HepG2 (cell line): ENCODE data around the gene ATP2C2. TPM values are rescaled to one million over a fixed set of nuclear protein-coding genes. Genes with fewer than 3 reads are reported as not detected.
A peak's percentile ranks its signal among the peaks of the same experiment; 100 is the strongest.
"Not testable (repeated sequence)": the region's sequence is repeated elsewhere in the genome, so short reads cannot be mapped to it uniquely, and the experiment has no call there.

Source experiments
- ATAC-seq: fragments of 200-7000 bp; cut with Tn5 transposase; 3 replicates; pipeline ENCODE4 v1.9.1; 2020; ENCODE audit warnings: mild to moderate bottlenecking, moderate library complexity
- BruUV-seq: library from RNA; stranded (reverse); fragments of 400-500 nt; replicated peaks from 2 replicates; lab custom pipeline; 2021; lab: Mats Ljungman, UMichigan
- CTCF ChIA-PET: fragments of 300-600 bp; formaldehyde crosslinking; extraction: SDS; loops from one replicate; lab custom pipeline; 2021; ENCODE audit warnings: low total read pairs, inconsistent platforms, low intra/inter-chr PET ratio; lab: Yijun Ruan, JAX
- POLR2A ChIA-PET: fragments of 350-600 bp; sonication (Branson Sonifier 250); formaldehyde crosslinking; loops from one replicate; lab custom pipeline; 2020; ENCODE audit warnings: antibody characterized with exemption, inconsistent platforms; lab: Yijun Ruan, JAX
- DNase-seq: peaks from one replicate; pipeline ENCODE4 v3.0.0-alpha.2; 2015; ENCODE audit warnings: low spot score
- FAIRE-seq: peaks from 3 replicates; lab custom pipeline; 2011; peaks lifted over from hg19 to GRCh38; lab: Jason Lieb, UNC
- H2AFZ ChIP-seq: one replicate; pipeline ENCODE4 v1.6.1; 2011; ENCODE audit warnings: low read length, inconsistent platforms
- H3K27ac ChIP-seq: fragments of 300-600 bp; 3 replicates; pipeline ENCODE4 v1.8.0; 2011; ENCODE audit warnings: mixed run types, mild to moderate bottlenecking, mixed read lengths, low read length, inconsistent platforms; ENCODE audit not compliant: insufficient read depth; ENCODE audit errors: extremely low read length
- H3K27me3 ChIP-seq, 2 experiments: fragments of 200-600 bp in 1 of 2; 2 replicates in 1 of 2; 3 replicates in 1 of 2; pipeline versions ENCODE4 v1.6.0 to v1.8.0; 2011; ENCODE audit warnings: low read length in 2 of 2, mild to moderate bottlenecking in 2 of 2, moderate library complexity in 2 of 2, inconsistent platforms in 1 of 2; ENCODE audit not compliant: insufficient read depth in 2 of 2, control insufficient read depth in 1 of 2
- H3K36me3 ChIP-seq, 2 experiments: fragments of 200-600 bp in 1 of 2; replicated peaks in 1 of 2; 2 replicates in 1 of 2; 3 replicates in 1 of 2; pipeline versions ENCODE4 v1.5.1 to v1.8.0; 2011; ENCODE audit warnings: low read length in 2 of 2, inconsistent platforms in 1 of 2; ENCODE audit not compliant: insufficient read depth in 2 of 2, control insufficient read depth in 1 of 2
- H3K4me1 ChIP-seq: 2 replicates; pipeline ENCODE4 v1.5.1; 2012; ENCODE audit warnings: low read length, inconsistent platforms; ENCODE audit not compliant: insufficient read depth
- H3K4me2 ChIP-seq: 2 replicates; pipeline ENCODE4 v1.6.0; 2011; ENCODE audit warnings: low read depth, low read length, inconsistent platforms
- H3K4me3 ChIP-seq, 3 experiments: fragments of 200-600 bp in 1 of 3; sonication (generic), shearing (Covaris generic) in 1 of 3; replicated peaks in 1 of 3; 2 replicates each; pipeline ENCODE4 v1.5.1; 2011 to 2016; ENCODE audit warnings: low read length in 3 of 3, inconsistent platforms in 2 of 3, low read depth in 2 of 3, mild to moderate bottlenecking in 2 of 3, control low read depth in 1 of 3, mixed read lengths in 1 of 3; ENCODE audit not compliant: insufficient read depth in 1 of 3
- H3K79me2 ChIP-seq: one replicate; pipeline ENCODE4 v1.6.1; 2011; ENCODE audit warnings: low read length, inconsistent platforms; ENCODE audit not compliant: insufficient read depth
- H3K9ac ChIP-seq: 2 replicates; pipeline ENCODE4 v1.6.0; 2011; ENCODE audit warnings: mild to moderate bottlenecking, low read depth, low read length, inconsistent platforms; ENCODE audit not compliant: insufficient read depth
- H3K9me3 ChIP-seq: 2 replicates; pipeline ENCODE4 v1.5.1; 2012; ENCODE audit warnings: mild to moderate bottlenecking, low read length
- H4K20me1 ChIP-seq: 2 replicates; pipeline ENCODE4 v1.6.0; 2011; ENCODE audit warnings: inconsistent platforms, mild to moderate bottlenecking, low read length, moderate library complexity; ENCODE audit not compliant: insufficient read depth
- FUBP1 ChIP-seq: sonication (generic); formaldehyde crosslinking; IDR thresholded peaks from 2 replicates; pipeline ENCODE4 v1.5.1; 2020; ENCODE audit warnings: missing genetic modification reagents, mild to moderate bottlenecking, borderline replicate concordance
- LRRFIP1 ChIP-seq: sonication (generic); formaldehyde crosslinking; conservative IDR thresholded peaks from 2 replicates; pipeline ENCODE4 v1.4.0; 2020; ENCODE audit warnings: missing genetic modification reagents
- MAFF ChIP-seq: IDR thresholded peaks from 2 replicates; pipeline ENCODE4 v1.6.1; 2011; ENCODE audit warnings: low read depth, low read length, improper control_type of control experiment
- MAFK ChIP-seq, 2 experiments: IDR thresholded peaks in 1 of 2; conservative IDR thresholded peaks in 1 of 2; 2 replicates each; pipeline ENCODE4 v1.6.1; 2011; ENCODE audit warnings: improper control_type of control experiment in 2 of 2, low read length in 2 of 2
- WGBS: methylation state at CpG from one replicate; pipeline ENCODE4 v1.1.6; 2017; ENCODE audit warnings: low lambda C conversion rate; 5-methylcytosine and 5-hydroxymethylcytosine counted together
- in situ Hi-C: cut with HindIII; loops from 2 replicates; pipeline ENCODE4 v1.10.0; 2017; ENCODE audit warnings: low pct_unique_long_range_greater_than_20kb; ENCODE audit not compliant: extremely low pct_ligation_motif_present
- intact Hi-C: fragments of 100-400 bp; cut with micrococcal nuclease; formaldehyde crosslinking; loops from one replicate; pipeline ENCODE4 v1.10.0; 2022; ENCODE audit not compliant: unreplicated experiment
- polyA plus RNA-seq, 8 experiments: library from polyadenylated mRNA; depleted of rRNA in 3 of 8; stranded (reverse) in 7 of 8; unstranded in 1 of 8; fragments of >200 nt; fragmentation: Illumina TruSeq in 4 of 8; extraction: Trizol in 4 of 8; gene quantifications; 2 replicates each; pipeline versions ENCODE4 v1.2.1 to v1.2.3, GENCODE V29; 2011 to 2016; ENCODE audit warnings: low read depth in 4 of 8, missing spikeins in 1 of 8, mixed read lengths in 1 of 8; ENCODE audit not compliant: insufficient read depth in 1 of 8
- total RNA-seq, 5 experiments: library from RNA; depleted of rRNA; stranded (reverse); fragments of >200 nt; fragmentation: Illumina TruSeq; extraction: Trizol; gene quantifications; 2 replicates each; pipeline ENCODE4 v1.2.3, GENCODE V29; 2016; ENCODE audit warnings: low read depth in 1 of 5

ATP2C2 gene
- total and polyA plus RNA-seq, 2 of the 13 experiments (the other 11 are each of a cell fraction or from before 2014, with no cell fraction given): 0.07 TPM; not detected in 1

GRCh38 chr16:84399912-84400311 is 31.6 kb downstream of the ATP2C2 start:
- H3K27ac ChIP-seq, H3K4me2 ChIP-seq, H4K20me1 ChIP-seq, H3K27me3 ChIP-seq, intact Hi-C loops, H3K36me3 ChIP-seq, POLR2A ChIA-PET, ATAC-seq, H2AFZ ChIP-seq, DNase-seq, CTCF ChIA-PET, FAIRE-seq, H3K4me1 ChIP-seq, BruUV-seq, H3K4me3 ChIP-seq, H3K9me3 ChIP-seq, in situ Hi-C loops, H3K9ac ChIP-seq, H3K79me2 ChIP-seq: not testable (repeated sequence)
- 48% methylated on average over 2 of the region's 2 CpGs for WGBS

DNA sequence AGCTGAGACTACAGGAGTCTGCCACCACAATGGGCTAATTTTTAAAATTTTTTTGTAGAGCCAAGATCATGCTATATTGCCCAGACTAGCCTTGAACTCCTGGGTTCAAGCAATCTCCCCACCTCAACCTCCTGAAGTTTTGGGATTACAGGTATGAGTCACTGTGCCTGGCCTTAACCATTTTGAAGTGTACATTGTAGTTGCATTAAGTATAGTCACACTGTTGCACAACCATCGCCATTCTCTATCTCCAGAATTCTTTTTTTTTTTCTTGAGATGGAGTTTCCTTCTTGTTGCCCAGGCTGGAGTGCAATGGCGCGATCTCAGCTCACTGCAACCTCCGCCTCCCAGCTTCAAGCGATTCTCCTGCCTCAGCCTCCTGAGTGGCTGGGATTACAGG is 35.1 kb downstream of the ATP2C2 start:
- 67% methylated on average over 5 of the region's 5 CpGs for WGBS
- POLR2A ChIA-PET: not testable (repeated sequence)

GRCh38 chr16:84404324-84404723 is 36.0 kb downstream of the ATP2C2 start:
- Histone ChIP-seq H3K9ac (no peak overlapping the region), H3K4me1 (peaks cover 14% of the 10 kb centered on the region), H3K4me3 (no peak overlapping the region), H3K79me2 (no peaks in the 10 kb centered on the region), H3K4me2 (no peak overlapping the region), H4K20me1 (no peaks in the 10 kb centered on the region), H2AFZ (no peak overlapping the region), H3K27ac (no peak overlapping the region), H3K36me3 (no peaks in the 10 kb centered on the region), H3K27me3 (peaks cover 3 to 44% of the 10 kb centered on the region in 2 experiments; a peak in 4 of 5 replicates), H3K9me3 (no peaks in the 10 kb centered on the region)
- FAIRE-seq (no peak), DNase-seq (no peak), ATAC-seq (no peak)
- no TSS peak for BruUV-seq
- 0 out of 2 replicates have a peak, but pooled peaks have one; percentile 25 for TF ChIP-seq MAFF
- no peak for TF ChIP-seq LRRFIP1 (CRISPR knock-in tag)
- TF ChIP-seq MAFK (conservative IDR thresholded peaks at IDR 0.05 in 1 of 2, IDR thresholded peaks at IDR 0.05 in 1 of 2; ENCODE audit: low read length in 2 of 2): peak; percentile 35 to 57; a peak in 2 of 4 replicates
- no peak for TF ChIP-seq FUBP1
- ChIA-PET POLR2A (no interaction called here), CTCF (no interaction called here)
- in situ Hi-C loops (no loop called here), intact Hi-C loops (no loop called here)
- WGBS: 4% methylated on average over 3 of the region's 3 CpGs

More for the DNA sequence above, 35.1 kb downstream of the ATP2C2 start:
- ATAC-seq, H3K4me3 ChIP-seq, in situ Hi-C loops, H3K9me3 ChIP-seq, H3K9ac ChIP-seq, H2AFZ ChIP-seq, intact Hi-C loops, H3K4me2 ChIP-seq, H4K20me1 ChIP-seq, FAIRE-seq, H3K27ac ChIP-seq, DNase-seq, H3K36me3 ChIP-seq, H3K79me2 ChIP-seq, CTCF ChIA-PET, BruUV-seq: not testable (repeated sequence)
- Histone ChIP-seq H3K4me1 (peaks cover 14% of the 10 kb centered on the region), H3K27me3 (peaks cover 3 to 37% of the 10 kb centered on the region in 2 experiments; a peak in 4 of 5 replicates)
